ENCODE results near the gene LRG1. TPM values are rescaled to one million over a fixed set of nuclear protein-coding genes. Genes with fewer than 3 reads are reported as not detected.

LRG1 gene
- total and polyA plus RNA-seq, 9 donors = 0.33 to 7.6 (median 2.7) TPM

DNA sequence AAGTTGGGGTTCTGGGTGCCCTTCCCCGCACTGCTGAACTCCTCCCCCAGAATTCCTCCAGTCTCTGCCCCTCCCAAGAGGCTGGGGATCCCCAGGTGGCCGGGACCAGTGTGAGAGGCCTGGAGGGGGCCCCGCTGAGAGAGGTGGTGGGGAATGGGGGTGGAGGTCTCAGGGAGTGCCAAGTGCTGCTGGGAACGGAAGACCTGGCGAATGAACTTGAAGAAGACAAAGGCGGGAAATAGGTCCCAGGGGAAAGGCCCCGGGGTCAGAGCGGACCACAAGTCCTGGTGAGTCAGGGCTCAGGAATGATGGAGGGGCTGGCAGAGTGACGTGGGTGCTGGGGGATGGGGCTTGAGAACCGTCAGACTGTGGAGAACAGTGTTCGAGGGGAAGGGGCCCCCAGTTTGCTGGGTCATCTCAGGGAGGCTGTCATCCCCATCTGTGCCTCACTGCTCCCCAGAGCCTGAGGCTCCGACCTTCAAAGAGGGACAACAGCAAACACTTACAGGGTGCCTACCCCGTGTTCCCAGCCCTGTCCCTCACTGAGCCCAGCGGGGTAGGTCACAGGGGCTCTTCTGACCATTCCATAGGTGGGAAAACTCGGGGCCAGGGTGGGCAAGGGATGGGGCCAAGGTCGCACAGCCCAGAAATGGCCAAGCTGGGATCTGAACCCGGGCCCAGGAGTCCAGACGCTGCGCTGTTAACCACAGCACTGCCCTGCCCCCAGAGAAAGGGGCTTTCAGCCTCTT, 35.6 kb upstream of the LRG1 start:
- H3K4me3 ChIP-seq = no peak overlapping the region

DNA sequence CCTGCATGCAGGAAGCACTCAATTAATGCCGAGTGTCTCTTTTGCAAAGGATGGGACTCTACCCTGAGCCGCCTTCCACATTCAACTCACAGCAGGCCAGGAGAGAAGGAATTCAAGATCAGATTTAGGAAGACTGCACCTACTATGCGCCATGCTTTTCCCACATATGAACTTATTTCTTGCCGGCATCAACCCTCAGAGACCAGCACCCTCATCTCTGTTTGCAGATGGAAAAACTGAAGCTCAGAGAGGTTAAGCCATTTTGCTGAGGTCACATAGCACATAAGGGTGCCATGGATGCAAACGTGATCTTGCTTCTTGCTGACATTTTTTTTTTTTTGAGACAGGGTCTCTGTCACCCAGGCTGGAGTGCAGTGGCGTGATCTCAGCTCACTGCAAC, 33.8 kb upstream of the LRG1 start:
- TF ChIP-seq, protein P1, sequence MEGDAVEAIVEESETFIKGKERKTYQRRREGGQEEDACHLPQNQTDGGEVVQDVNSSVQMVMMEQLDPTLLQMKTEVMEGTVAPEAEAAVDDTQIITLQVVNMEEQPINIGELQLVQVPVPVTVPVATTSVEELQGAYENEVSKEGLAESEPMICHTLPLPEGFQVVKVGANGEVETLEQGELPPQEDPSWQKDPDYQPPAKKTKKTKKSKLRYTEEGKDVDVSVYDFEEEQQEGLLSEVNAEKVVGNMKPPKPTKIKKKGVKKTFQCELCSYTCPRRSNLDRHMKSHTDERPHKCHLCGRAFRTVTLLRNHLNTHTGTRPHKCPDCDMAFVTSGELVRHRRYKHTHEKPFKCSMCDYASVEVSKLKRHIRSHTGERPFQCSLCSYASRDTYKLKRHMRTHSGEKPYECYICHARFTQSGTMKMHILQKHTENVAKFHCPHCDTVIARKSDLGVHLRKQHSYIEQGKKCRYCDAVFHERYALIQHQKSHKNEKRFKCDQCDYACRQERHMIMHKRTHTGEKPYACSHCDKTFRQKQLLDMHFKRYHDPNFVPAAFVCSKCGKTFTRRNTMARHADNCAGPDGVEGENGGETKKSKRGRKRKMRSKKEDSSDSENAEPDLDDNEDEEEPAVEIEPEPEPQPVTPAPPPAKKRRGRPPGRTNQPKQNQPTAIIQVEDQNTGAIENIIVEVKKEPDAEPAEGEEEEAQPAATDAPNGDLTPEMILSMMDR (IDR thresholded peaks at IDR 0.05) = no peak
- TF ChIP-seq POLR2A (IDR thresholded peaks at IDR 0.05) (no peak), EP300 (IDR thresholded peaks at IDR 0.05) (no peak)
- Histone ChIP-seq H3K4me3 (no peak overlapping the region), H3K27me3 (no peaks in the 10 kb centered on the region), H3K9me3 (no peaks in the 10 kb centered on the region), H3K36me3 (no peaks in the 10 kb centered on the region), H3K4me1 (ENCODE audit: insufficient read depth) (peaks cover 5% of the 10 kb centered on the region), H3K27ac (no peak overlapping the region)
- WGBS, 3 donors = 75 to 80% (median 77%) methylated on average over 6 of the region's 6 CpGs
- intact Hi-C loops (cut with DNase I) = loop anchor here in 1 of 4 donors (10.0 kb wide), 1 partner anchor 211 kb away; no protein-coding TSS in a partner anchor
- no peak for DNase-seq

More for the DNA sequence above, 35.6 kb upstream of the LRG1 start:
- no peaks in the 10 kb centered on the region for H3K27me3 ChIP-seq
- intact Hi-C loops (cut with DNase I) = loop anchor here in 2 of 4 donors (5.0 to 10.0 kb wide), 2 partner anchors 57 to 209 kb away; no protein-coding TSS in a partner anchor
- peak; percentile 55 to 84 (median 63) for DNase-seq
- H3K27ac ChIP-seq = no peak overlapping the region
- no peaks in the 10 kb centered on the region for H3K36me3 ChIP-seq
- peaks cover 5% of the 10 kb centered on the region for H3K4me1 ChIP-seq (ENCODE audit: insufficient read depth)
- no peaks in the 10 kb centered on the region for H3K9me3 ChIP-seq
- 17 to 19% (median 18%) methylated on average over 19 of the region's 19 CpGs for WGBS, 3 donors
- TF ChIP-seq POLR2A (IDR thresholded peaks at IDR 0.05) (no peak), EP300 (IDR thresholded peaks at IDR 0.05) (peak; percentile 28)

DNA sequence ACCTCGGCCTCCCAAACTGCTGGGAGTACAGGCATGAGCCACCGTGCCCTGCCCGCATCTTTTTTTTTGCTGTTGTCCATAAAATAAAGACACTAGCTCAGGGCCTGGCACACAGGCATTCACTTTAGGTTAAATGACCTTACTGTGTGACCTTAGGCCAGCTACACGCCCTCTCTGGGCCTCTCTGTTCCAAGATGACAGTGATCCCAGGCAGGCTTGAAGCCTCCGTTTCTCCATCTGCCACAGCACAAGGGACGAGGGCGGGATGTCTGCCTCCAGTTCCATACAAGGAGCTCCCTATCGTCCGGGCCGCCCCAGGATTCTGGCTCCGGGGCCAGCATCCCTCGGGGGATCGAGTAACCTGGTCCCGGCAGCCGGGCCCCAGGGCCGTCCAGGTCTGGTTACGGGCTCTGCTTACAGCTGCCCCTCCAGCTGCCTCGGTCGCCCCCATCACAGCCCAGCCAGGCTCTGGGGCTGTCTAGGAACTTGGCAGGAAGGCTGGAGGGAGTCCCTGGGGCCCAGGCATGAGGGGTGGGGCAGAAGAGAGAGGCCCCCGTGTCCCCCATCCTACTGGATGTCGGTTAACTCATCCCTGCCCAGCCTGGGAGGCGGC, 31.6 kb upstream of the LRG1 start:
- intact Hi-C loops (cut with DNase I) = loop anchor here in 1 of 4 donors (10.0 kb wide), 1 partner anchor 213 kb away; no protein-coding TSS in a partner anchor
- Histone ChIP-seq H3K27me3 (no peaks in the 10 kb centered on the region), H3K27ac (no peak overlapping the region), H3K4me3 (no peak overlapping the region), H3K36me3 (no peaks in the 10 kb centered on the region), H3K9me3 (no peaks in the 10 kb centered on the region), H3K4me1 (ENCODE audit: insufficient read depth) (peaks cover 5% of the 10 kb centered on the region)
- TF ChIP-seq EP300 (IDR thresholded peaks at IDR 0.05) (no peak), POLR2A (IDR thresholded peaks at IDR 0.05) (no peak)
- TF ChIP-seq, protein P1 (IDR thresholded peaks at IDR 0.05) = no peak
- no peak for DNase-seq
- 29 to 34% (median 32%) methylated on average over 20 to 22 of the region's 22 CpGs for WGBS, 3 donors

DNA sequence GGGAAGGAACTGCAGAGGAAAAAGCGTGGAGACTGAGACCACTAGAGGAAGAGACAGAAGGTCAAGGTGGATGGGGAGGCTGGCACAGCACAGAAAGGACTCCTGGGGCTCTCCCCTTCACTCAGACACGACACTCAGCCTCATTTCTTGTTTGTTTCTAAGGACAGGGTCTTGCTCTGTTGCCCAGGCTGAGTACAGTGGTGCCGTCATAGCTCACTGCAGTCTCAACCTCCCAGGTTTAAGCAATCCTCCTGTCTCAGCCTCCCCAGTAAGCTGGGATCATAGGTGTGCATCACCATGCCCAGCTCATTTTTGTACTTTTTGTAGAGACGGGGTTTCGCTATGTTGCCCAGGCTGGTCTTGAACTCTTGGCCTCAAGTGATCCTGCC, 31.1 kb upstream of the LRG1 start:
- Histone ChIP-seq H3K9me3 (no peaks in the 10 kb centered on the region), H3K27me3 (no peaks in the 10 kb centered on the region), H3K4me1 (ENCODE audit: insufficient read depth) (peaks cover 5% of the 10 kb centered on the region), H3K27ac (no peak overlapping the region), H3K36me3 (no peaks in the 10 kb centered on the region), H3K4me3 (no peak overlapping the region)
- TF ChIP-seq POLR2A (IDR thresholded peaks at IDR 0.05) (no peak), EP300 (IDR thresholded peaks at IDR 0.05) (no peak)
- TF ChIP-seq, protein P1 (IDR thresholded peaks at IDR 0.05) = no peak
- 88 to 93% (median 91%) methylated on average over 5 of the region's 5 CpGs for WGBS, 3 donors
- DNase-seq = no peak
- intact Hi-C loops (cut with DNase I) = loop anchor here in 1 of 4 donors (10.0 kb wide), 1 partner anchor 214 kb away; no protein-coding TSS in a partner anchor

Data from ovary (tissue), 9 donors.